GM21381 (cell line): ENCODE results near the gene TBC1D4.
A peak's percentile ranks its signal among the peaks of the same experiment; 100 is the strongest.
"Not testable (repeated sequence)": the region's sequence is repeated elsewhere in the genome, so short reads cannot be mapped to it uniquely, and the experiment has no call there.

Experiments
- ATAC-seq: cut with Tn5 transposase; IDR thresholded peaks from one replicate; pipeline ENCODE4 v1.9.1; 2021; ENCODE audit warnings: mild to moderate bottlenecking, moderate library complexity; ENCODE audit not compliant: unreplicated experiment

Gene TBC1D4

DNA sequence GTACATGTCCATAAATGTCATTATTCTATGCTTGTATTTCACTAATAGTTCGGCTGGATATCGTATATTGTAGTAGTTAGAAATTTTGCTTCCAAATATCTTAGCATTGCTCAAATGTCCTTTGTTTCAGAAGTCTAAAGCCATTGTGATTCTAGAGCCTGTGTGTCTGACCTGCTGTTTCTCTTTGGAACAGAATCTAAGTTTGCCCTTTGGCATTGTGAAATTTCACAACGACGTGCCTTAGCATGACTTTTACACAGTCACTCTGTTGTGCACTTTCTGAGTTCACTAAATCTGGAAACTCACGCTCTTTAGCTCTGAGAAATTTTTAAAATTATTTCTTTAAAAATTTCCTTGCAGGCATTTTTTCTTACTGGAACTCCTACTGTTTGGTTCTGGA is 152.2 kb downstream of the TBC1D4 start:
- no peak for ATAC-seq

DNA sequence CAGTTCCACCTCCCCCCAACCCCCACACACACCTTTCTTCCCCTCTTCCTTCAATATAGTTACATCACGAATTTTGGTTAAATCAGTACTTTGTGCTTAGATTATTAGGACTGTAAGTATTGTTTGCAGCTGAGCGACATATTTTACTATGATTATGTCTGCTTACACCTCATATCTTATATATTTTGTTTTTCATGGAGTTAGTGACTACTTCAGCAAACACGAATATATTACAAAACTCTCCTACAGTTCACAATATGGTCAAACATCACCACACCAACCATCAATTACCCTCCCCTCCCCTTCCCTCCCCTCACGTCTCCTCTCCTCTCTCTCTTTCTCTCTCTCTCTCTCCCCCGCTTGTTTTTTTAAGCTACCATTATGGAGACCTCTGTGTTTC is 152.9 kb downstream of the TBC1D4 start:
- ATAC-seq, result no peak

- no peak for ATAC-seq
Measured at GRCh38 chr13:75327135-75327510, 154.8 kb downstream of the TBC1D4 start.

DNA sequence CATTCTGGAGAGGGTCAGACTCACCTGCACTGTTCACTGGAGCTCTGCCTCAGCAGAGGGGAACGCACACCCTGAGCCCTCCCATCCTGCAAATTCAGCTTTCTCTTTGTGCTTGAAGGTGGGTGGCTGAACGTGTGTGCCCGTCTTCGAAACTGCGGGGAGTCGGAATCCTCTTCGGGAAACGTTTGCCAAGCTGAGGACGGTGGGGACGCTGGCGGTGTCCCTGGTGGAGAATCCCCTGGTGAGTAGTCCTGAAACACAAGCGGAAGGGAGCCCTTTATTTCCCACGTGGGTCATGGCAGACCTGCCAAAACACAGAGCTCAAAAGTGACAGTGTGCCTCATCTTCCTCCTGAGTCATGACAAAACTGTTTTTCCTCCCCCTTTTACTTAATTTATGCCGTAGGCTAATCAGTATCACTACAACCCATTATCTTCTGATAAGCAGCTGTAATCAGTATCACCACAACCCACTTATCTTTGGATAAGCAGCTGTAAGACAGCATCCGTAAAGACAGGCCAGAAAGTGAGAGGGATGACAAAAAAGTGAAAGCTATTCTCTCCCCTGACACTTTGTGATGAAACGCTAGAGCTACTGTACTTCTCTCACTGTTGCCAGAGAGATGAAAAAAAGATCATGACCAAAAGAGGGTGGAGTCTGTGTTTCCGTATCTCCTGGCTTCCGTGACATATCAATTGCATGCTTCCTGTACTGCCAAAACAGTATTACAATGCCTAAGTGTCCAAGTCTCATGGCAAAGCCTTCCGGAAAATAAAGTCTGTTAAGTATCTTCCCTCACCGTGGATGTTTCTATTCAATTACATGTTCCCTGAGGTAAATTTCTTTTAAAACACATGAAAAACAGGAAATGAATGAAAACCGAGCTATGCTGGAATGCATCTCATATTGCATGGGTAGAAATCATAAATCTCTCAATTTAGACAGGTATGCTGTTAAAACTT is 155.5 kb downstream of the TBC1D4 start:
- peak; percentile 91 for ATAC-seq

- no peak for ATAC-seq
Measured at GRCh38 chr13:75325711-75326110, 156.3 kb downstream of the TBC1D4 start.

GRCh38 chr13:75324413-75324940 is 157.5 kb downstream of the TBC1D4 start:
- ATAC-seq, result no peak

DNA sequence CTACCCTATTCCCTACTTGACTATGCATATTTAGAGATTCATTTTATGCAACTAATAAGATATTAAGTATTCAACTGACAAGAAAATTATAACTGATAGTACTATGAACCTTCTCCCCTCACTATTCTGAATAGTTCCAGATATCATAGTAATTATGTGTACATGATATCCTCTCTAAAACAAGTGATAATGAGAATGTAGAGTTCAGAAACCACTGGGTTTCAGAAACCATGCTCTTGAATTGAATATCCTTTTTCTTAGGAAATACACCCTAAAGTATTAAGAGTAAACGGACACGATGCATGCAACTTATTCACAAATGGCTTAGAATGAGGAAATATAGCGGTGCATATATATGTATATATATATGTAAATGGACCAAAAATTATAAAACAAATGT is 160.9 kb downstream of the TBC1D4 start:
- no peak for ATAC-seq

DNA sequence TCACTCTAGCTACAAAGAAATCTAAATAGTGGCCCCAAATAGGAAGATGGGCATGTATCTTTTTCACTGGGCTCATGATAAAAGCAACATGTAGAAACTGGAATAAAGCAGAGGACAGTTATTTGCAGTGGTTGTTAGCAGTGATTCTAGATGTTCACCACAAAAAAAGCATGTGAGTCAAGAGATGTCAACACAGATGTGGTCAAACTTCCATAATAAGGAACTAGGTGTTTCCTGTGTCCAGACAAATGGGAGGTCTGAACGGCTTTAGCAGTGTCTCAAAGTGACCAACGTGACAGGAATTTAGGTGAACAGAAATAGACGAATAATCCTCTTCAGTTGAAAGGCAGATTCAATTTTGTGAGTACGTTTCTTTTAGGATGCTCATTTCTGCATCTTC is 162.7 kb downstream of the TBC1D4 start:
- ATAC-seq, result no peak

- ATAC-seq, result no peak
Measured at GRCh38 chr13:75318138-75318833, 163.7 kb downstream of the TBC1D4 start.

- ATAC-seq, result no peak
Measured at GRCh38 chr13:75316427-75316826, 165.5 kb downstream of the TBC1D4 start.

DNA sequence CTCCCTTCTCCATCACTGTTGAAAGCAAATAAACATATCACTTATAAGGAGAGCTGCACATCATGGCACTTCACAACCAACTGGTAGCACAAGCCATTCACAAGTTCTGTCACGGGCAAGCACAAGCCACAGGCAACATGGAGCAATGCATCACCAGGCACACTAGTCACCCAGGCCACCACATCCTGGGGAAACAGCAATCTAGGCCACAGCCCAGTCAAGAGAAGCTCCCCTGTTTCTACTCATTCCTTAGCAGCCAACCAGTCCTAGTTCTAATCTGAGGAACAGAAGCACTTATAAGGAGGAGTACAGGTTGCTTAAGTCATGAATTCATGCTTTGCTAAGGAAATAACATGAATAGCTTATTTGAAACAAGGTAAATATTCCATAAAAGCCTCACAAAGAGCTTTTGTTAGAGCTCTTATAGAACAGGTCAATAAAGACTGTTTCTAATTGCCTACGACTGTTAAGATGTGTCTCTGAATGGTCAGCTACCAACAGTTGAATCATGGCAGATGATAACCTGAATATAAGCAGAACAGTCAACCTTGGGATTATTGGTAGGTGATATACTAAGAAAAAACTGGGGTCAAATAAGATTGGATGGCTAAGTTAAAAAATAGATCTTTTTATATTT is 169.0 kb downstream of the TBC1D4 start:
- no peak for ATAC-seq

GRCh38 chr13:75309981-75310580 is 171.9 kb downstream of the TBC1D4 start:
- no peak for ATAC-seq

- ATAC-seq, result peak; percentile 43
Measured at GRCh38 chr13:75308222-75308621, 173.7 kb downstream of the TBC1D4 start.

GRCh38 chr13:75307370-75307949 is 174.5 kb downstream of the TBC1D4 start:
- ATAC-seq, result no peak

DNA sequence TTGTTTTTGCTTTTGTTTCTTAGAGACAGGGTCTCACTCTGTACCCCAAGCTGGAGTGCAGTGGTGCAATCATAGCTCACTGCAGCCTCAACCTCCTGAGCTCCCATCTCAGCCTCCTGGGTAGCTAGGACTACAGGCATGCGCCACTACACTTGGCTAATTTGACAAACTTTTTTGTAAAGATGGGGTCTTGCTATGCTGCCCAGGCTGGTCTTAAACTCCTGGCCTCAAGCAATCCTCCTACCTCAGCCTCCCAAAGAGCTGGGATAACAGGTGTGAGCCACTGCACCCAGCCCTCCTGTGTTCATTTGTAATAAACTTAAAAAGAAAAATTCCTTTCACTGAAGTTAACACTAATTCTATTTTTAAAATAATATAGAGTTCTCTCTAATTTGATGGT is 175.0 kb downstream of the TBC1D4 start:
- ATAC-seq, result not testable (repeated sequence)

DNA sequence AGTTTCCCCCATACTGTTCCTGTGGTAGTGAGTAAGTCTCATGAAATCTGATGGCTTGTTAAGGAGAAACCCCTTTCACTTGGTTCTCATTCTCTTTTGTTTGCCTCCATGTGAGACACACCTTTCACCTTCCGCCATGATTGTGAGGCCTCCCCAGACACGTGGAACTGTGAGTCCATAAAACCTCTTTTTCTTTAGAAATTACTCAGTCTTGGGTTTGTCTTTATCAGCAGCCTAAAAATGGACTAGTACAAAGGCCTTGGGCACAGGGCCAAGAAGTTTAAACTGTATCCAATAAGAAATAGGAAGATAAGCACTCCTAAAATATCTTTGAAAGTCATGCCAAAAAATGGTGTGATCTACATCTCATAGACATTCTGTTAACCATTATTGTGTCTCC is 176.9 kb downstream of the TBC1D4 start:
- no peak for ATAC-seq

DNA sequence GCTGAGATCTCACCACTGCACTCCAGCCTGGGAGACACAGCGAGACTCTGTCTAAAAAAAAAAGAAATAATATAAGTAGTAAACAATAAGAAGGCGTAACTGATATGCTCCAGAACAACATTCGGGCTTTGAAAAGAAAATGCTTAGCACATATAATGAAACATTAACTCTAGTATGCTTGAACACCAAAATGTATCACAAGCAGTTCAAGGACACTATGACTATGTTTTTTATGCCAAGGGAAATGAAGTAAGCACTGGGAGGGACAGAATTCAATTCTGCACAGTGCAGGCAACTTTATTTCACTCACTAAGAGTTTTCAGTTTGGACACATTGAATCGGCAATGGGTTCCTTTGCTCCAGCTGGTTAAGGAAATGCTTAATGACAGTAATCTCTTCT is 178.7 kb downstream of the TBC1D4 start:
- no peak for ATAC-seq

DNA sequence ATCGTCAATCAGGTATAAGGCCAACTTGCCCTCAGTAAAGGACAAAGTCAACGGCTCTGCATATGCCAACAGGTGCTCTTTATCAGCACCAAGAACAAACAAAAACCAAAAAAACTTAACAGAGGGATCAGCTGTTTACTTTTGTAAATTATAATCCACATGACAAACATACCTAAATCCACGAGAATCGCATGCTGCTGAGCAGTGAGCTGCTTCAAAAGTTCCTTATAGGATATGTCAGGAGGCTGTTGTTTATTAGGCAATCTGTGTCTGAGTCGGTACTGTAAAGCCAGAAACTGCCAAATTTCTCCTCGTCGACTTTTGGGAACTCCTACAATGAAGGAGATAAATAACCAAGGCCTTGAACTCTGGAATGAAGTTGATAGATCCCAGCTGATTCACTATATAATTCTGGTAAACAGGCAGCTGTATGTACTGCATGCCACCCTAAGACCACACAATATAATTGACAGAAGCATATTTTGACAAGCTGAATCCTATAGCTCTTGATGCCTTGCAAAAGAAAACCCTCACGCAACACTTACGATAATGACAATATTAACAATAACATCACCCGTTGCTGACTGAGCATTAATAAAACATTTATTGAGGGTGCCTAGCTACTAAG is 179.8 kb downstream of the TBC1D4 start:
- no peak for ATAC-seq

GRCh38 chr13:75299913-75300862 is 181.8 kb downstream of the TBC1D4 start:
- no peak for ATAC-seq
